ENCODE measurements around the gene C9orf72. TPM values are rescaled to one million over a fixed set of nuclear protein-coding genes. Genes with fewer than 3 reads are reported as not detected.
A peak's percentile ranks its signal among the peaks of the same experiment; 100 is the strongest.

Gene C9orf72
- total and polyA plus RNA-seq, 3 experiments from 2014 or later = 3.9 to 6.3 (median 5.5) TPM

DNA sequence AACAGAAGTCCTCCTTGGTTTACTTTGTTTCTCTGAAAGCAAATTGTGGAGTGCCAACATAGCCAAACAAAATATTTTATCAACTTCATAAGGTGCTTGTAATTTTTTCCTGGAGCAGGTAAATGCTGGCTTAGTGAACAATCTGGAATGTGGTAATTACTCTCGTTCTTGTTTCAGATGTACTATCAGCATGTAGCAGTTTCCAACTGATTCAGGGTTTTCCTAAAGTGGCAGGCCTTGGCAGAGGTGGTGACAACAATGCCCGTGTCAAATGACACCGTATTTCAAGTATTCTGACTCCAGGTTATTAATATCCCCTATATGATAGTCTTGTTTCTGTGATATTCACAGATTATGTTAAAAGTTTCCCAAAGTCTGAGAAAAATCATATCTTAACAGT lies 1.2 kb downstream of the C9orf72 start:
- DNase-seq = no peak
- Histone ChIP-seq H3K4me1 (ENCODE audit: insufficient read depth, low read length) (peaks cover 15% of the 10 kb centered on the region), H3K27ac (ENCODE audit: low read depth, low read length) (no peak overlapping the region), H3K4me3 (ENCODE audit: low read length) (no peak overlapping the region), H3K27me3 (ENCODE audit: insufficient read depth, low read length, poor library complexity, severe bottlenecking) (no peaks in the 10 kb centered on the region), H3K9me3 (ENCODE audit: low read length) (no peaks in the 10 kb centered on the region), H3K36me3 (ENCODE audit: insufficient read depth, low read length) (no peaks in the 10 kb centered on the region)
- H3K4me1 Mint-ChIP-seq = peaks cover 26 to 37% (median 32%) of the 10 kb centered on the region in 3 donors
- ChIA-PET CTCF (no interaction called here), POLR2A (no interaction called here)
- H3K4me3 Mint-ChIP-seq = peak overlapping the region; percentile 93 to 99 (median 96)
- peaks cover 0 to 2% (median 0%) of the 10 kb centered on the region in 5 donors for H3K9me3 Mint-ChIP-seq
- H3K27me3 Mint-ChIP-seq = peaks cover 0 to 7% of the 10 kb centered on the region in 2 donors
- peaks cover 0 to 10% (median 0%) of the 10 kb centered on the region in 3 donors for H3K36me3 Mint-ChIP-seq
- peak overlapping the region; percentile 95 to 100 (median 99) for H3K27ac Mint-ChIP-seq

DNA sequence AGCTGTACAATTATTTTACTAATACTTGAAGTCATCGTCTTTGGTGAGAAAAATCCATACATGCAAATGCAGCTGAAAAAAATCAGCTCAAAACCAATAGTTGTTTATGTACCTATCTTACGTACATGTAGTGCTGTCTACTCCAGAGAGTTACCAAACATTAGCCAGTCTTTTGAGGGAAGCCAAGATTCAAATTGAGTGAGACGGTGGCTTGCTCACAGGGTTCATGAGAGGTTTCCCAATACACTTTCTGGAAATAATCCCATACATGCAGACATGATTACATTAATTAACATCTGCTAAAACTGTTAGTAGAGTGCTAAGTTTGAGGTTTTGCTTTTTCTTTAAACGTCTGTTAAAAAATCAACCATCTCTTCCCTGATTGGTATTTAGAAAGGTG lies 2.3 kb downstream of the C9orf72 start:
- Histone ChIP-seq H3K4me3 (ENCODE audit: low read length) (no peak overlapping the region), H3K27me3 (ENCODE audit: insufficient read depth, low read length, poor library complexity, severe bottlenecking) (no peaks in the 10 kb centered on the region), H3K4me1 (ENCODE audit: insufficient read depth, low read length) (peaks cover 15% of the 10 kb centered on the region), H3K27ac (ENCODE audit: low read depth, low read length) (no peak overlapping the region), H3K9me3 (ENCODE audit: low read length) (no peaks in the 10 kb centered on the region), H3K36me3 (ENCODE audit: insufficient read depth, low read length) (no peaks in the 10 kb centered on the region)
- POLR2A ChIA-PET = no interaction called here
- Mint-ChIP-seq H3K36me3 (peaks cover 3 to 19% (median 4%) of the 10 kb centered on the region in 3 donors), H3K4me1 (peaks cover 26 to 37% (median 32%) of the 10 kb centered on the region in 3 donors), H3K27ac (peak overlapping the region in 4 of 8 donors; percentile 47 to 99 (median 87)), H3K4me3 (peak overlapping the region in 2 of 7 donors; percentile 39 to 51), H3K27me3 (peaks cover 0 to 7% of the 10 kb centered on the region in 2 donors), H3K9me3 (peaks cover 0 to 2% (median 0%) of the 10 kb centered on the region in 5 donors)
- DNase-seq = no peak
- CTCF ChIA-PET = interaction anchor here (1.0 kb wide), 1 partner anchor 11 kb away, joined by 4 read pairs; no protein-coding TSS in a partner anchor

DNA sequence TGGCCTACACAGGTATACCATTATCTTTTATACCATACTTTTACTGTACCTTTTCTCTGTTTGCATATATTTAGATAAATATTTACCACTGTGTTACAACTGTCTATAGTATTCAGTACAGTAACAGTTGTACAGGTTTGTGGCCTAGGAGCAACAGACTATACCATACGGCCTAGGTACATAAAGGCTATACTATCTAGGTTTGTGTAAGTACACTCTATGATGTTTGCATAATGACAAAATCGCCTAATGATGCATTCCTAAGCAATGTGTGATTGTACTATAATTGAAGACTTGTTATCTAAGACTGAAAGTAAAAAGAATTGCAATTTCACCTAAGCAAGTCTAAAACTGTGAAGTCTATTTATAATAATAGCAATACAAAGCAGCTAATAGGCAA lies 3.9 kb downstream of the C9orf72 start:
- peaks cover 24 to 34% (median 29%) of the 10 kb centered on the region in 3 donors for H3K4me1 Mint-ChIP-seq
- no peak overlapping the region for H3K4me3 Mint-ChIP-seq
- peaks cover 0 to 2% (median 0%) of the 10 kb centered on the region in 5 donors for H3K9me3 Mint-ChIP-seq
- Histone ChIP-seq H3K27ac (ENCODE audit: low read depth, low read length) (no peak overlapping the region), H3K9me3 (ENCODE audit: low read length) (no peaks in the 10 kb centered on the region), H3K4me3 (ENCODE audit: low read length) (no peak overlapping the region), H3K4me1 (ENCODE audit: insufficient read depth, low read length) (peaks cover 13% of the 10 kb centered on the region), H3K36me3 (ENCODE audit: insufficient read depth, low read length) (no peaks in the 10 kb centered on the region), H3K27me3 (ENCODE audit: insufficient read depth, low read length, poor library complexity, severe bottlenecking) (no peaks in the 10 kb centered on the region)
- ChIA-PET POLR2A (no interaction called here), CTCF (interaction anchor here (1.8 kb wide), 1 partner anchor 40 kb away, joined by 5 read pairs; the partner anchor contains the start of gene MOB3B)
- H3K27me3 Mint-ChIP-seq = peaks cover 0 to 5% of the 10 kb centered on the region in 2 donors
- peaks cover 8 to 31% (median 8%) of the 10 kb centered on the region in 3 donors for H3K36me3 Mint-ChIP-seq
- DNase-seq = no peak
- H3K27ac Mint-ChIP-seq = no peak overlapping the region

DNA sequence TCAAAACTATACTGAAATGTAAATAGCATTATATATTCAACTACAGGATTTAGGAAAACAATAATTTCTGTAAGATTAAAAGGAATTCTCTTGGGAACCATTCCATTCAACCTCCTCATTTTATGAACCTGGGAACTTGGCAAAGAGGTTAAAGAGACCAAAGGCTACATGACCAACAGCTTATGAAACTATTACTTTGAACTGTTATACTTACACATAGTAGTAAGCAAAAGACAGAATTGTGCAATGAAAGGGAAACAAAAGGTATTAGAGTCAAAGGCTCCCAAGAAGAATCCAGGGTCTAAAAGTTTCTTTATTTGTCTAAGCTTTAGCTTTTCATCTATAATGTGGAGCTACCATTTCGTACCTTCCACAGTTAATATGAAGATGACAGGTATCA lies 7.2 kb downstream of the C9orf72 start:
- DNase-seq = no peak
- Histone ChIP-seq H3K27ac (ENCODE audit: low read depth, low read length) (no peak overlapping the region), H3K9me3 (ENCODE audit: low read length) (no peaks in the 10 kb centered on the region), H3K4me1 (ENCODE audit: insufficient read depth, low read length) (peaks cover 10% of the 10 kb centered on the region), H3K27me3 (ENCODE audit: insufficient read depth, low read length, poor library complexity, severe bottlenecking) (no peaks in the 10 kb centered on the region), H3K36me3 (ENCODE audit: insufficient read depth, low read length) (peaks cover 1% of the 10 kb centered on the region), H3K4me3 (ENCODE audit: low read length) (no peak overlapping the region)
- peaks cover 11 to 38% (median 23%) of the 10 kb centered on the region in 3 donors for H3K36me3 Mint-ChIP-seq
- H3K4me1 Mint-ChIP-seq = peaks cover 6 to 13% (median 11%) of the 10 kb centered on the region in 3 donors
- CTCF ChIA-PET = interaction anchor here (0.9 kb wide), 1 partner anchor 37 kb away, joined by 3 read pairs; the partner anchor contains the start of gene MOB3B
- H3K27ac Mint-ChIP-seq = no peak overlapping the region
- H3K9me3 Mint-ChIP-seq = no peaks in the 10 kb centered on the region
- H3K27me3 Mint-ChIP-seq = no peaks in the 10 kb centered on the region
- H3K4me3 Mint-ChIP-seq = no peak overlapping the region
- POLR2A ChIA-PET = no interaction called here

DNA sequence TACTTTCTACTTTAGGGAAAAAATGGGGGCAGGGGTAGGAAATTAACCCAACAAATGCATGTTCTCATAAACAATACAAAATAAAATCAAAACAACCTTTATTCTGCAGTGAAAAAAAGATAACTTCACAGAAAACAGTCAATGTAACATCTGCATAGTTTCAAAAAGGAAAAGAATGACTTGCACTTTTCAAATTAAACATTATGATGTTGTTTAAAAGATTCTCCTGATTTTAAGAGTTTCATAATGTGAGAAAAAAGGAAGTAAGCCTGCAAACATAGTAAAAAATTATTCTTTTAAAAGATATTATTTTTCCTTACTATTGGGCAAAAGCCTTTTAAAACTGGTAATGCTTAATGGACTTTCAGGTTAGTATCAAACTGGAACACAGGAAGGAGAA lies 7.6 kb downstream of the C9orf72 start:
- ChIA-PET POLR2A (no interaction called here), CTCF (no interaction called here)
- H3K27me3 Mint-ChIP-seq = no peaks in the 10 kb centered on the region
- no peak for DNase-seq
- H3K9me3 Mint-ChIP-seq = no peaks in the 10 kb centered on the region
- Histone ChIP-seq H3K9me3 (ENCODE audit: low read length) (no peaks in the 10 kb centered on the region), H3K36me3 (ENCODE audit: insufficient read depth, low read length) (peaks cover 5% of the 10 kb centered on the region), H3K27me3 (ENCODE audit: insufficient read depth, low read length, poor library complexity, severe bottlenecking) (no peaks in the 10 kb centered on the region), H3K4me3 (ENCODE audit: low read length) (no peak overlapping the region), H3K27ac (ENCODE audit: low read depth, low read length) (no peak overlapping the region), H3K4me1 (ENCODE audit: insufficient read depth, low read length) (peaks cover 10% of the 10 kb centered on the region)
- H3K36me3 Mint-ChIP-seq = peaks cover 11 to 42% (median 23%) of the 10 kb centered on the region in 3 donors
- no peak overlapping the region for H3K27ac Mint-ChIP-seq
- peaks cover 6 to 9% (median 7%) of the 10 kb centered on the region in 3 donors for H3K4me1 Mint-ChIP-seq
- H3K4me3 Mint-ChIP-seq = no peak overlapping the region

DNA sequence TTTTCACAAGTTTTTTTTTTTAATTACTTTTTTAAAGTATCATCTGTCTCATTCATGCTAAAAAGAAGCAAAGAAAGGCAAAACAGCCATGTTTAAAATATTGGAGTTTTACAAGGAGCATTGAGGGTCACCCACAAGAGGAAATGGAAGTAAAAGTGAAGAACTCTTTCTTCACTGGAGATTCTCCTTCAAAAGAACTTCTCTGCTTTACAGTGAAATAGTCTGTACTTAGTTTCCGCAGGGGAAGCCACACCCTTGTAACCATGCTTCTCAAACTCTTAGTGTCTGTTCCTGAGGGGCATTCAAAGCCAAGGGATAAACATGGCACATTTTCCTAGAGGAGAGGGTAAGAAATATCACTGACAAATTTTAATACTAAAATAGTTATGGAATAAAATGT lies 8.6 kb downstream of the C9orf72 start:
- H3K27ac Mint-ChIP-seq = peak overlapping the region in 1 of 8 donors; percentile 43
- Histone ChIP-seq H3K4me1 (ENCODE audit: insufficient read depth, low read length) (peaks cover 10% of the 10 kb centered on the region), H3K9me3 (ENCODE audit: low read length) (no peaks in the 10 kb centered on the region), H3K4me3 (ENCODE audit: low read length) (no peak overlapping the region), H3K27me3 (ENCODE audit: insufficient read depth, low read length, poor library complexity, severe bottlenecking) (no peaks in the 10 kb centered on the region), H3K27ac (ENCODE audit: low read depth, low read length) (no peak overlapping the region), H3K36me3 (ENCODE audit: insufficient read depth, low read length) (peaks cover 5% of the 10 kb centered on the region)
- no peaks in the 10 kb centered on the region for H3K27me3 Mint-ChIP-seq
- POLR2A ChIA-PET = no interaction called here
- peaks cover 6 to 8% (median 6%) of the 10 kb centered on the region in 3 donors for H3K4me1 Mint-ChIP-seq
- CTCF ChIA-PET = no interaction called here
- H3K4me3 Mint-ChIP-seq = no peak overlapping the region
- DNase-seq = no peak
- no peaks in the 10 kb centered on the region for H3K9me3 Mint-ChIP-seq
- H3K36me3 Mint-ChIP-seq = peaks cover 11 to 46% (median 23%) of the 10 kb centered on the region in 3 donors

DNA sequence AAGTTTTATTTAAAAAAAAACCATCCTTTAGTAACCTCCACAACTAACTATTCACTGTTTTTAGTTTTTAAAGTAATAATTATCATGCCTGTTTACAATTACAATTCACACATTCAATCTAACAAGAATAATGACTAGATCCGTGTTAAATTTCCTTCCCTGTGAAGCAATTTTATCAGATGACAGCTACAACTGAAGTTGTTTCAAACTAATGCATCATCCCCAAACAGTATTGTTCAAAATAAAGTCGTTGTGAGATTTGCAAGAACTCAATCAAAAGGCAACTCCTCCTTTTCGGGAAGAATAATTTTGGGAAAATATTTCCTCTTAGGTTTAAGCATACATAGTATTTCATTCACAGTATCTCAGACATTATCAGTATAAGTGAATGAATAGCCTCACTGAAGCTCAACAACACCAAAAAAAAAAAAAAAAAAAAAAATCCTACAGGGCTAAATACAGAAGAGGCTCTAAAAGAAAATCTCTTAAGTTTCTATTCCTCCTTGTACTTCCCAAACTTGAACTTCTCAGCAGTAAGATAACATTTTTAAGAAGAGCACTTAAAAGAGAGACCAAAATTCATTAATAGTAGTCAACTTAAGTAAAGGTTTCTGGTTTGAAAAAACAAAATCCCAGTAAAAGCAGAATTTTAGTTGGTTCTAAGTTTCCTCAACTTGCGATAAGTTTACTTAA lies 9.4 kb downstream of the C9orf72 start:
- DNase-seq = no peak
- H3K9me3 Mint-ChIP-seq = no peaks in the 10 kb centered on the region
- H3K36me3 Mint-ChIP-seq = peaks cover 11 to 51% (median 23%) of the 10 kb centered on the region in 3 donors
- Histone ChIP-seq H3K27me3 (ENCODE audit: insufficient read depth, low read length, poor library complexity, severe bottlenecking) (no peaks in the 10 kb centered on the region), H3K4me3 (ENCODE audit: low read length) (no peak overlapping the region), H3K4me1 (ENCODE audit: insufficient read depth, low read length) (peaks cover 10% of the 10 kb centered on the region), H3K9me3 (ENCODE audit: low read length) (no peaks in the 10 kb centered on the region), H3K27ac (ENCODE audit: low read depth, low read length) (no peak overlapping the region), H3K36me3 (ENCODE audit: insufficient read depth, low read length) (peaks cover 5% of the 10 kb centered on the region)
- no peak overlapping the region for H3K4me3 Mint-ChIP-seq
- POLR2A ChIA-PET = no interaction called here
- H3K27ac Mint-ChIP-seq = peak overlapping the region in 1 of 8 donors; percentile 14
- peaks cover 6 to 8% (median 6%) of the 10 kb centered on the region in 3 donors for H3K4me1 Mint-ChIP-seq
- H3K27me3 Mint-ChIP-seq = no peaks in the 10 kb centered on the region
- CTCF ChIA-PET = no interaction called here

DNA sequence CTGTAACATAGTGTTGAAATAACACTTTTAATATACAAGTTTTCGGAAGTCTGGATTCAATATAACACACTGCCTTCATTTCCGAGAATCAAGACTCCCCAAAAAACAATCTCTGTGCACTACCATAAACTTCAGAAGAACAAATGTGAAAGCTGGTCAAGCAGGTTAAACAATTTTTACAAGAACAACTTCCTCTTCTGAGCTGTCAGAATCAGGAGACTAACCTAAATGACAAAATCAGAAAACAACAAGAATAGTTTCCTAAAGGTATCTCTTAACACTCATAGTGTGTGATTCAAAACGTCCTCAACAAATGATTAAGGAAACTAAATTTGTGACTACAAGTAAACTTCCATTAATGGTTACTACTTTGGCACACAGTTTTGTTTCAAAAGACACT lies 11.6 kb downstream of the C9orf72 start:
- Histone ChIP-seq H3K36me3 (ENCODE audit: insufficient read depth, low read length) (peaks cover 6% of the 10 kb centered on the region), H3K4me3 (ENCODE audit: low read length) (no peak overlapping the region), H3K4me1 (ENCODE audit: insufficient read depth, low read length) (peaks cover 10% of the 10 kb centered on the region), H3K27me3 (ENCODE audit: insufficient read depth, low read length, poor library complexity, severe bottlenecking) (no peaks in the 10 kb centered on the region), H3K9me3 (ENCODE audit: low read length) (no peaks in the 10 kb centered on the region), H3K27ac (ENCODE audit: low read depth, low read length) (no peak overlapping the region)
- H3K4me1 Mint-ChIP-seq = peaks cover 2 to 8% (median 3%) of the 10 kb centered on the region in 3 donors
- ChIA-PET CTCF (no interaction called here), POLR2A (no interaction called here)
- H3K36me3 Mint-ChIP-seq = peaks cover 9 to 60% (median 25%) of the 10 kb centered on the region in 3 donors
- no peak overlapping the region for H3K4me3 Mint-ChIP-seq
- no peaks in the 10 kb centered on the region for H3K27me3 Mint-ChIP-seq
- H3K27ac Mint-ChIP-seq = peak overlapping the region in 1 of 8 donors; percentile 48
- H3K9me3 Mint-ChIP-seq = no peaks in the 10 kb centered on the region
- no peak for DNase-seq
